HG03521 (cell line): ENCODE results near the gene CPNE7.
"Not testable (repeated sequence)": the region's sequence is repeated elsewhere in the genome, so short reads cannot be mapped to it uniquely, and the experiment has no call there.

Experiments used
- ATAC-seq: cut with Tn5 transposase; IDR thresholded peaks from one replicate; pipeline ENCODE4 v1.9.1; 2021; ENCODE audit warnings: mild to moderate bottlenecking, moderate library complexity; ENCODE audit not compliant: unreplicated experiment

Gene CPNE7

DNA sequence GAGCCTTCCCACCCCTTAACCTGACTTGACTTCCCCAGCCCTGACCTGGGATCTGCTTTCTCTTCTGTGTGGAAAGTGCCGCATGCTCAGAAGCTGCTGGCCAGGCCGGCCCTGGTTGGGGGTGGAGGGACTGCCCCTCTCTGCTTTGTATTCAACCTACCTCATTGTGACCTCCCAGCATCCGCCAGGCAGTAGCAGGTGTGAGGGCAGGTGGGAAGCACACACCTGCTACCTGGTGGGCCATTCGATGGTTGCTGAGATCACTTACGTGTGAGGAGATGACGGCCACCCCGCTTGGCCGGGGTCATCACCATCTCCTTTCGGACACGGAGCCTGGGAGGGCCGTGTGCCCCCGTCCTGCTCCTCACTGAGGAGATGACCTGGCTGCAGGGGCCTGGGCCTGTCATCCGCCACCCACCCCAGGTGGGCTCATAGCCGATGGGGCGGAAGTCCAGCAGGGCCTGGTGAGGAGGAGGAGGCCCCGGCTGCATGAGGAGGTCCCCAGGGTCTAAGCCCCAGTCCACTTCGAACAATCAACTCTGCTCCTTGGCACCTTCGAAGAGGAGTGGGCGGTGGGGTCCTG lies 7.1 kb downstream of the CPNE7 start:
- ATAC-seq: no peak

DNA sequence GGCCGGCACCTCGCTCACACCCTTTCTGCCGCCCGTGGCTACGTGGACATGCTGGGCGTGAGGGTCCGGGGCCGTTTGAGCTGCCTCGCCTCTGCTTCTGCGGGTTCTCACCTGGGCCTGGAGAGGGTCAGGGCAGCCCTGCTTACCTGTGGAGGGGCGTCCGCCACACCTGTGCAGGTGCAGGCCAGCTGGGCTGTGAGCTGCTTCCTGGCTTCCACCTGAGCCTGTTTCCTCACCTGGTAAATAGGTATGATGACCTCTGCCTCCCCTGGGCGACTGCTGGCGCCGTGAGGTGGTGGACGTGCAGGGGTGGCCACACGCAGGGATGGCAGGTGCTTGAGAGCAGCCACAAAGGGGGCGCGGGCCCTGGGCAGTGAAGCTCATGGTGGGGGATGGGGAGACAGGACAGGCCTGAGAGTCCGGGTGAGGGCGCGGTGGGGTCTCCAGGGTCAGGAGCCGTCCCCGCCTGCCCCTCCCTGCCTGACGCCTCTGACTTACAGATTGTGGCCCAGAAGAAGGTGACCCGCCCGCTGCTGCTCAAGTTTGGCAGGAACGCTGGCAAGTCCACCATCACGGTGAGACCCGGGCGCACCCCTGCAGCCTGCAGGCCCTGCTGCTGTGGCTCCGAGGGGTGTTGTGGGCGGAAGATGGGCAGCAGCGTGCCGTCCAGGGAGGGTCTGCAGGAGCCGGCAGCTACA lies 7.8 kb downstream of the CPNE7 start:
- no peak for ATAC-seq

DNA sequence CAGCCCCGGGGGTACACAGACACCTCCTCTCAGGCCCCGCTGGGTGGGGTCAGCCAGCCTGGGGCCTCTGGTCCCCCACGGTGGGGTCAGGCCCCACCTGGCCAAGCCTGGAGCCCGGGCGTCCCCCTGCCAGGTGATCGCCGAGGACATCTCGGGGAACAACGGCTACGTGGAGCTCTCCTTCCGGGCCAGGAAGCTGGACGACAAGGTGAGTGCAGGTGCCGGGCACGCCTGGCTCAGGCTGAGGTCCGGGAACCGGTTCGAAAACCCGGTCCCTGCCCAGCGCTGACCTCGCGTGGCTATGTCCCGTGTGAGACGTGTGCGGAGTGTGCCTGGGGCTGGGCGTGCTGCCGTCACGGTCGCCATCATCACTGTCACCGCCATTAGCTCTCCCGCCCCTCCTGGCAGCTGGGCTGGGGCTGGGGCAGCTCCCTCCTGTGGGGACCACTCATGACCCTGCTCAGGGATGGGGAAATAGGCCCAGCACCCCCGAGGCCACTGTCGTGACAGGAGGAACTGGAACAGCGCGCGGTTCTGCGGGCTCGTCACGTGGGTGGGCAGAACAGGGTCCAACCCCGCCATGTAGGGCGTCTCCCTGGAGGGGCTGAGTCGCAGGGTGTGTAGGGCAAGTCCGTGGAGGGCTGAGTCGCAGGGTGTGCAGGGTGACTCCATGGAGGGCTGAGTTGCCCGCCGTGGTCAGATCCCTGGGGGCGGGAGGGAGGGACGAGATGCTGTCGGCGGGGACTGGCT lies 8.5 kb downstream of the CPNE7 start:
- ATAC-seq: no peak

DNA sequence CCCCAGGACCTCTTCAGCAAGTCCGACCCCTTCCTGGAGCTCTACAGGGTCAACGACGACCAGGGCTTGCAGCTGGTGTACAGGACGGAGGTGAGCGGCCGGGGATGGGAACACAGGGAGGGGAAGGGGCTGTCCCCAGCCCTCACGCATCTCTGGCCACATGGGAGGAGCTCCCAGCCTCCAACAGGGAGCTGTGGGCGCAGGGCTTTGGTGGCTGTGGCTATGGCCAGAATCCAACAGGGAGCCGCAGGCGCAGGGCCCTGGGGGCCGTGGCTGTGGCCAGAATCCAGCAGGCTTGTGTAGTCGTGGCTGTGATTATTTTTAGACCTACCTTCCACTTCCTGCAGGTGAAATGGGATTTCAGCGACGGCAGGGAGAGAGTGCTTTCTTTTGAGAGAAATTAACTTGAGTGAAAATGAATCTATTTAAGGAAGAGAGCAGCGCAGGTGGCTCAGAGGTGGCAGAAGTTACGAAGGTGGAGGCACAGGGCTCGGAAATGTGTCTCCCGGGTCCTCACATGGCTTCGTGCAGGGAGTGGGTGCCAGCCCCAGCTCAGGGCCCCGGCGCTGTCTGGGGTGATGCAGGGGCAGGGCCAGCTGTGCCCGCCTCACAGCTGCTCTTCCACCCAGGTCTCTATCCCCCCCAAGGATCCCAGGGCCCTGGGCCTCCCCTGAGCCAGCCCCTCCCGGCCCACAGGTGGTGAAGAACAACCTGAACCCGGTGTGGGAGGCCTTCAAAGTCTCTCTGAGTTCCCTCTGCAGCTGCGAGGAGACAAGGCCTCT lies 9.4 kb downstream of the CPNE7 start:
- no peak for ATAC-seq

DNA sequence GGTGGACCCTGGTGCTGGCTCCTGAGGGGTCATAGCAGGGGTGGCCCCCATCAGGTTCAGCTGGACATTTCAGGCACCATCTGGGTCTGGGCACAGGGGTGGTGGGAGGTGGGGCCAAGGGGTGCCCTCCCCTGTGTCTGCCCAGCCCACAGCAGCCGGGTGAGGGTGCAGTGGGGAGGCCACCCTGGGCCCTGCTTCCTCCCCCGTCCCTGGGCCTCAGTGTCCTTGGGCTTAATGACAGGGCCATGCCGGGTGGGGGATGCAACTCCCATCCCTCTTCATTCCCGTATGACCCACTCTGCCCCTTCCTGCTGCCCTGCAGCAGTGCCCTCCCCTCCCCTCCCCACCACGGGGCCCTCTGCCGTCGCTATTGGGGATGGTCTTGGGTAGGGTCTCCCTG lies 10.7 kb downstream of the CPNE7 start:
- no peak for ATAC-seq

DNA sequence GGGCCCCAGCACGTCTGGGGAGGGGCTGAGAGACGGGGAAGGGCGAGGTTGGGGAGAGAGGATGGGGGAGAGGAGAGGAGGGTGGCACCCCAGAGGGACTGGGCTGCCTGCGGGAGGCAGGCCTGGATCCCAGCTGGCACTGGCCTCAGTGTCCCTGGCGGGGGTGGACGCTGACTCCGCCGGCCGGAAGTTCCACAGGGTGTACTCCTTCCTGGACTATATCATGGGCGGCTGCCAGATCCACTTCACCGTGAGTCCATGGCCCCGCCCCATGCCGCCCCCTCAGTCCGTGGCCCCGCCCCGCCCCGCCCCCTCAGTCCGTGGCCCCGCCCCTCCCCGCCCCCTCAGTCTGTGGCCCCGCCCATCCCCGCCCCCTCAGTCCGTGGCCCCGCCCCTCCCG lies 11.3 kb downstream of the CPNE7 start:
- no peak for ATAC-seq

DNA sequence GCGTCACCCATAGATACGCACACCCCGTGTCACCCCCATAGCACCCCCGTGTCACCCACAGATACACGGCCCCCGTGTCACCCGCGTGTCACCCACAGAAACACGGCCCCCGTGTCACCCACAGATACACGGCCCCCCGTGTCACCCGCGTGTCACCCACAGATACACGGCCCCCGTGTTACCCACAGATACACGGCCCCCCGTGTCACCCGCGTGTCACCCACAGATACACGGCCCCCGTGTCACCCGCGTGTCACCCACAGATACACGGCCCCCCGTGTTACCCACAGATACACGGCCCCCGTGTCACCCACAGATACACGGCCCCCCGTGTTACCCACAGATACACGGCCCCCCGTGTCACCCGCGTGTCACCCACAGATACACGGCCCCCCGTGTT lies 12.1 kb downstream of the CPNE7 start:
- not testable (repeated sequence) for ATAC-seq

DNA sequence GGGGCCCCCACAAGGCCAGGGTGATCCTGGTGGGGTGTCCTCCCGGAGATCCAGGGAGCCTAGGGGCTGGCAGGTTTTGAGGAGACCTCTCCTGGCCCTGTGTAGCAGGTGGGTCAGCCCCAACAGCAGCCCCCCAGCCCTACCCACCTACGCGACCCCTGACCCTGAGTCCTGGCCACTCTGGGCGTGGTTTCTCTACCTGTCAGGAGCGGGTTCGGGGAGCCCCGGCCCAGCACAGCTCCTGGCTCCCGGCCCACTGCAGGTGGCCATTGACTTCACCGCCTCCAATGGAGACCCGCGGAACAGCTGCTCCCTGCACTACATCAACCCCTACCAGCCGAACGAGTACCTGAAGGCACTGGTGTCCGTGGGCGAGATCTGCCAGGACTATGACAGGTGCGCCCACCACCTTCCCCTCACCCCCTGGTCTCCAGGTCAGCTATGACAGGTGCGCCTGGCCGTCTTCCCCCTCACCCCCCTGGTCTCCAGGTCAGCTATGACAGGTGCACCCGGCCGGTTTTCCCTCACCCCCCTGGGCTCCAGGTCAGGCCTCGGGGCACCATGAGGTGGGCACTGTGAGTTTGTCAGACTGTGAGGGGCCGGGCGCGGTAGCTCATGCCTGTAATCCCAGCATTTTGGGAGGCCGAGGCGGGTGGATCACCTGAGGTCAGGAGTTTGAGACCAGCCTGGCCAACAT lies 13.0 kb downstream of the CPNE7 start:
- no peak for ATAC-seq

DNA sequence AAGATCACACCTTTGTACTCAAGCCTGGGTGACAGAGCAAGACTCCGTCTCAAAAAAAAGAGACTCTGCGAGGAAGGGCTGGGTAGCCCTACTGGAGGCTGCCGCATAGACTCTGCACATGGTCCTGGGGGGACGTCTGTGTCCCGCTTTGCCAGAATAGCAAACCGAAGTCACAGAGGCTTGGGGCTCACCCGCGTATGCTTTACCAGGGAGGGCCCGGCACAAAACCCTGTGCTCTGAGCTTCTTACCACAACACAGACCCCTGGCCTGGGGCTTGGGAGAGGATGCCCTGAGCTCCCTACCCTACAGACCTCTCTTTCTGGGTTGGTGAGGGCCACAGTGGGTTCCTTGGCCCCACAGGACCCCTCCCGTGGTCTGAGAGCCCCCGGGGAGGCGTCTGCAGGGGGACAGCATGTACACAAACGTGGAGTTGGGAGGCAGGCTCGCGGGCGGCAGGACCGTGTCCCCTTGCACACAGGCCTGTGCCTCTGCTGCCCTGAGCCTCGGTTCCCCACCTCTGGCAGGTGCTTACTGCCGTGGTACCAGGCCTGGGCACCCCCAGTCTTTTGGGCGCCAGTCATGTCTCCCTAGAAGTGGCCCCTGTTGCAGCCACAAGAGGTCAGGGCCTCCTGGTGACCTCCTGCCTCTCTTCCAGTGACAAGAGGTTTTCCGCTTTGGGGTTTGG lies 13.8 kb downstream of the CPNE7 start:
- ATAC-seq: no peak

DNA sequence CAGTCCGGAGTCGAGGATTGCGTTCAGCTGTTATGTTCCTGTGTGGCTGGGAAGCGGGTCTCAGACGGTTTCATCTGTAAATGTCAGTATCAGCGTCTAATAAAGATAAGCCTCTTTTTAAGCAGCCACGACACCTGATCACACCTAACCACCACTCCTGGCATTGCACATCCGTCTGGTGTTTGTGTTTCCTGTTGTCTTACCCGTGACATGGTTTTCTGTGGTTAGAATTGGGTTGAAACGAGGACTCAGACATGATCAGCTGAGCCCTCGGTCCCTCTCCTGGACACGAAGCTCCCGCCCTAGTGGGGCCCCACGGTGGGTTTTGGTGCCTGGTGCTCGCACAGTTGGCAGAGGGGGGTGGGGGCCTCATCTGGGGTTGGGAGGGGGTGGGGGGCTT lies 18.3 kb downstream of the CPNE7 start:
- no peak for ATAC-seq

DNA sequence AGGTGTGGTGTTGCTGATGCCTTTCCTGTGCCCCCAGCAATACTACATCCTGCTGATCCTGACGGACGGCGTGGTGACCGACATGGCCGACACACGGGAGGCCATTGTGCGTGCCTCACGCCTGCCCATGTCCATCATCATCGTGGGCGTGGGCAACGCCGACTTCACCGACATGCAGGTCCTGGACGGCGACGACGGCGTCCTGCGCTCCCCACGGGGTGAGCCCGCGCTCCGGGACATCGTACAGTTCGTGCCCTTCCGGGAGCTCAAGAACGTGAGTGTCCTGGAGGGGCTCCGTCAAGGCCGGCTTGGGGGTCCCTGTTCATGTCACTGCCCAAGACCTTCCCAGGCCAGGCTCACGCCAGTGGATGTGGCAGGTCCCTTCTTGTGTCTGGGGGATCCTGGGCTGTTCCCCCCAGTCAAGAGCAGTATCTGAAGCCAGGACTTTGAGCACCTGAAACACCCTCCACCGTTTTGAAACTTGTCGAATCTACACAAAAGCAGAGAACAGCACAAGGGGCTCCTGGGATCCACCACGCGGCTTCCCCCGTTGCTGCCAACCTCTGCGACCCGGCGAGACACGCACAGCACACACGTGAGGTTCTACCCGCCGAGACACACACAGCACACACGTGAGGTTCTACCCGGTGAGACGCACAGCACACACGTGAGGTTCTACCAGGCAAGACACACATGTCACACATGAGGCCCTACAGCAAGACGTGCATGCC lies 19.9 kb downstream of the CPNE7 start:
- no peak for ATAC-seq

DNA sequence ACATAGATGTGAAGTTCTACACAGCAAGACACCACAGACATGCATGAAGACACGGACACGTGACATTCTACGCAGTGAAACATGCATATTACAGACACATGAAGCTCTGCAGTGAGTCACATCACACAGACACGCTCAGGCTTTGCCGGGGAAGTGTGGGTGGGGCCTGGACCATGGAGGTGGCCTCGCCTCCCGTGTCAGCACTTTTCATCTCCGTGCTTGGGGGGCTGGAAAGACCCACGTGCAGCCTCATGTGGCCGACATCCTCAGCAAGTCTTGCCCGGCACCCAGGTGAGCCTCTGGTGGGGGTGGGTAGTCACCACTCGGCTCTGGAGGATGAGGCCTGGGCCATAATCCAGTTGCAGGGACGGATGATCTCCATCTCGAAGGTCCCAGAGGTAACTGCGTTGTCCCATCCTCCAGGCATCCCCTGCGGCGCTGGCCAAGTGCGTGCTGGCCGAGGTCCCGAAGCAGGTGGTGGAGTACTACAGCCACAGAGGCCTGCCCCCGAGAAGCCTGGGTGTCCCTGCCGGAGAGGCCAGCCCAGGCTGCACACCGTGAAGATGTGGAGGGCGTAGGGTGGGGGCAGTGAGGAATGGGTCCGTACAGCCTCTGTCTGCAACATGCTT lies 20.6 kb downstream of the CPNE7 start:
- no peak for ATAC-seq

DNA sequence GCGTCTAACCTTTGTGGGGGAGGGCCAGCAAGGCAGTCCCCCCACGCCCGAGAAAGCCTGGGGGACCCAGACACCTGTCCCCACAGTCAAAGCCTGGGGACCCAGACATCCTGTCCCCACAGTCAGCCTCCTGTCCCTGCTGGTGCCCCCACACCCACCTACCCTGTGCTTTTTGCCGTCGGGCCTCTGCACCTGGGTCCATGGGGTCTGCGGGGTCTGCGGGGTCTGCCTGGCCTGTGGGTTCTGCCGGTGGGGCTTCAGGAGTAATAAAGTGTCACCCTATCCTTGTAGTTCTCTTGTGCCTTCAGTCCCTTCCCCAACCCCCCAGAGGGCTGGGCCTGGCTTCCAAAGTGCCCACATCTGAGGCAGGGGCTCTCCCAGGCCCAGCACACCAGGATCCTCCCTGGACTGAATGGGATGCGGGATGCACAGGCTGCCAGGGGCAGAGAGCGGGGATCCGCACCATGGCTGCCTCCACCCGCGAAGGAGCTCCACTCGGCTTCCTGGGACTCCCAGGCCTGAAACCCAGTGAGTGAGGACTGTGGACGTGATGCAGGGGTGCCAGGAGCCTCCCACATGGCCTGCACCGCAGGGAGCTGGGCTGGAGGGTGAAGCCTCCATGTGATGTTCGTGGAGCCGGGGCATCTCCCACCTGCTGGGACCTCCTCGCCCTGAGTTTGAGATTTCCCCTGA lies 21.5 kb downstream of the CPNE7 start:
- no peak for ATAC-seq

DNA sequence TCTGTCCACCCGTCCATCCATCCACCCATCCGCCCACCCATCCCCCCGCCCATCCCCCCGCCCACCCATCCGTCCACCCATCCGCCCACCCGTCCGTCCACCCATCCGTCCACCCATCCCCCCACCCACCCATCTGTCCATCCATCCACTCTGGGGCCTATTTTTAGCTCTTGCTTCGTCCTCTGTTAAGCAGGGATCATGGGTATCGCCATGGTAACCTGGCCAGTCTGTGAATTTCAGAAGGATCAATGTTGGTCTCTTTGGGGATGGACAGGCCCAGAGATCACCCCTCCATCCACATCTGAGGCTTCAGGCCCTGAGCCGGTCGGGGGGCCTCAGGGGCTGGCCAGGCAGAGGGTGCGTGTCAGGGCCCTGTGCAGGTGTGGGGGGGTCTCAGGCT lies 22.6 kb downstream of the CPNE7 start:
- ATAC-seq: no peak

DNA sequence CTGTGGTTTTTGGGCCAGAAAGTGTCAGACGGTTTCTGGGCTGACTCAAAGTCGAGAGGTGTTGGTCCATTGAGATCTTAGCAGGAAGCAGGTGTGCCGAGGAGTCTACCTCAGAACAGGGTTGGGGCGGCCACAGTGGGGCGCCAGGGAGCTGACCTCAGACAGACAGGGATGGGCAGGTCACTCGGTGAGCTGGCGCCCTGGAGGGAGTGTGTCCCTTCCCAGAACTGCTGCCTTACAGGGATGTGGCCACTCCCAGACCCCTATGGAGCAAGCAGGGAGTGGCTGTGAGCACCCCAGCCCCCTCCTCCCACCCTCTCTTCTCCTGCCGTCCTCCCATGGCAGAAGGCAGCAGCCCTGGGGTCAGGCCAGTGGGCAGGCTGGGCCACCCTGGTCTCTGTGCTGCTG lies 23.9 kb downstream of the CPNE7 start:
- no peak for ATAC-seq

DNA sequence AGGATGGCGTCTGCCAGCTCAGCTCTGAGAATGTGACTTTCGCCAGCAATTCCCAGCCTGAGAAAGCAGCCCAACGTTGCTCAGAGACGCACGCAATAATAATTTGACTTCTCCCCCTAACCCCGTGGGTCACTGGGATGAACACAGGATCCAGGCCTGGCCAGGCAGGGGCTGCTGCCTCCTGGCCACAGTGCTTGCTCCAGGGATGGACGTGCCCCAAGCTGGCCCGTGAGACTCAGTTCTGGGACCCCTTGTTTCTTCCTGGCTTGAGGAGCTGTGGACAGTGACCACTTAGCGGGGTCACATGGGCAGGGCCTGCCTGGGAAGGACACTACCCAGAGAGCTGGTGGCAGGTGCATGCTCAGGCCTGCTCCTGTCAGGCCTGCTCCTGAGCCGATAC lies 24.3 kb downstream of the CPNE7 start:
- no peak for ATAC-seq

DNA sequence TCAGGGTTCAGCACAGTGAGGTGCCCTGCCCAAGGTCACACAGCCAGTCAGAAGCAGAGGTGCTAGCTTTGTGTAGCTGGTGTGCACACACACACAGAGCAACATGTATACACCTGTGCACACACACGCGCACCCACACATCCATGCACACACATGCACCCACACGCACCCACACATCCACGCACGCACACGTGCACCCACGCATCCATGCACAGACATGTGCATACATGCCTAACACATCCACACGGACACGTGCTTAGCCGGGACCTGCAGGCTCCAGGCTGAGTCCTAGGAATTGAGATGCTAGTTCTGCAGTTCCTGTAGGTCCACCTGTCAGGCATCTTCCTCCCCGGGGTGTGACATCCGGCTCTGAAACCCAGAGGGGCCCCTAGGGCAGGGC lies 24.9 kb downstream of the CPNE7 start:
- ATAC-seq: no peak

DNA sequence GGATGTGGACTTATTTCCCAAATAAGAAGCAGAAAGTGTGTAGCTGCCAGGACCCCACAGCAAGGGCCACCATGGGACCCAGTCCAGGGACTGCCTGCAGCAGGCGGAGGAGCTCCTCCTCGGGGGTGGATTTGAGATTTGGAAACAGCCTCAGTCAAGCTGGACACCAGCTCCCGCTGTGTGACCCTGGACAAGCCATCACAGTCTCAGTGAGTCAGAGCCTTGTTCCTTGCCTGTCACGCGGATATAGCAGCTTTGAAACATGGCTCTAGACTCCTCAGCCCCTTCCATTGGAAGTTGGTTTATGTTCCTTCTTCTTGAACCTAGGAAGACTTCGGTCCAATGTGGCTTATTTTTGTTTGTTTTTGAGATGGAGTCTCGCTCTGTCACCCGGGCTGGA lies 25.4 kb downstream of the CPNE7 start:
- ATAC-seq: no peak

DNA sequence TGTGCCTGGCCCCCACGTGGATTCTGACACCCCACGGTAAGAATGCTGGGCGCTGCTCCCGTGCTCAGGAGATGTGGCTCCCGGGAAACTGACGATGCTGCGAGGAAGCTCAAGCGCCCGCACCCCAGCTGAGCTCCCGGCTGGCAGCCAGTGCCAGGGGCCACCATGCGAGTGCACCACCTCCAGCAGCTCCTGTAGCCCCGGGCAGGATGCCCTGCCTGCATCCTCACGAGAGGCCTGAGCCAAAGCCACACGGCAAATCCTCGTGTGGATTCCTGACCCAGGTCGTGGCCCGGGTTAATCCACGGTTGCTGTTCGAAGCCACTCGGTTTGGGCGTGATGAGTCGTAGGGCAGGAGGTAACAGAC lies 26.3 kb downstream of the CPNE7 start:
- ATAC-seq: no peak
